Suppressor macrophage (primary cell): ENCODE results near the gene RFK.
A peak's percentile ranks its signal among the peaks of the same experiment; 100 is the strongest.

Source experiments
- DNase-seq, 4 experiments: peaks; one replicate each; pipeline ENCODE4 v3.0.0-alpha.2; 2020 to 2022

RFK gene

GRCh38 chr9:76405868-76406267, 11.6 kb upstream of the RFK start:
- DNase-seq: no peak

GRCh38 chr9:76405340-76405739, 11.1 kb upstream of the RFK start:
- no peak for DNase-seq

- DNase-seq: no peak
Observed at GRCh38 chr9:76404401-76404800, 10.2 kb upstream of the RFK start.

- DNase-seq: peak; percentile 41 to 81 (median 62)
Observed at GRCh38 chr9:76403352-76403751, 9.1 kb upstream of the RFK start.

- no peak for DNase-seq
Observed at GRCh38 chr9:76401580-76402354, 7.5 kb upstream of the RFK start.

GRCh38 chr9:76401176-76401575, 7.0 kb upstream of the RFK start:
- no peak for DNase-seq

- DNase-seq: no peak
Observed at GRCh38 chr9:76400534-76401096, 6.4 kb upstream of the RFK start.

GRCh38 chr9:76399856-76400255, 5.6 kb upstream of the RFK start:
- peak; percentile 19 to 54 (median 46) for DNase-seq

- DNase-seq: no peak
Observed at GRCh38 chr9:76396597-76396996, 2.4 kb upstream of the RFK start.

- DNase-seq: no peak
Observed at GRCh38 chr9:76396144-76396543, 1.9 kb upstream of the RFK start.

GRCh38 chr9:76395381-76395780, 1.2 kb upstream of the RFK start:
- DNase-seq: peak in 3 of 4 experiments; percentile 38 to 55 (median 43)

GRCh38 chr9:76394960-76395252, 680 bp upstream of the RFK start:
- DNase-seq: peak; percentile 78 to 89 (median 82)

GRCh38 chr9:76390656-76391055, 3.6 kb downstream of the RFK start:
- no peak for DNase-seq

GRCh38 chr9:76379494-76379893, 14.7 kb downstream of the RFK start:
- peak in 1 of 4 experiments; percentile 7 for DNase-seq

- DNase-seq: no peak
Observed at GRCh38 chr9:76378367-76379073, 15.7 kb downstream of the RFK start.

GRCh38 chr9:76377791-76378190, 16.4 kb downstream of the RFK start:
- DNase-seq: no peak

- DNase-seq: peak; percentile 40 to 76 (median 68)
Observed at GRCh38 chr9:76374783-76375559, 19.3 kb downstream of the RFK start.

- no peak for DNase-seq
Observed at GRCh38 chr9:76373784-76374474, 20.3 kb downstream of the RFK start.

- DNase-seq: no peak
Observed at GRCh38 chr9:76373173-76373783, 20.9 kb downstream of the RFK start.

GRCh38 chr9:76372336-76372735, 21.9 kb downstream of the RFK start:
- DNase-seq: peak in 2 of 4 experiments; percentile 39 to 46

- DNase-seq: no peak
Observed at GRCh38 chr9:76371901-76372300, 22.3 kb downstream of the RFK start.

- no peak for DNase-seq
Observed at GRCh38 chr9:76370396-76371023, 23.7 kb downstream of the RFK start.
